Stimulated activated naive CD8-positive, alpha-beta T cell treated with anti-CD3 and anti-CD28 coated beads, Interleukin-15, Interleukin-2, amounts not matched to agents 100 U/mL and 50 U/mL, for 24 hours (primary cell): Measurements from ENCODE around the gene HIVEP3.

Experiments used
- ATAC-seq: fragments of 150-1000 bp; cut with Tn5 transposase; one replicate; pipeline ENCODE4 v1.10.0; 2021
- DNase-seq: peaks from one replicate; pipeline ENCODE4 v3.0.0; 2021

Gene HIVEP3

GRCh38 chr1:41892301-41892781 lies 26.4 kb downstream of the HIVEP3 start:
- no peak for DNase-seq
- ATAC-seq: no peak

GRCh38 chr1:41891199-41891896 lies 27.4 kb downstream of the HIVEP3 start:
- ATAC-seq: peak; percentile 89
- DNase-seq: peak; percentile 49

- ATAC-seq (no peak), DNase-seq (no peak)
These were observed 27.9 kb downstream of the HIVEP3 start for GRCh38 chr1:41890825-41891198.

GRCh38 chr1:41889506-41890414 lies 29.0 kb downstream of the HIVEP3 start:
- ATAC-seq (no peak), DNase-seq (no peak)

GRCh38 chr1:41888756-41889155 lies 30.0 kb downstream of the HIVEP3 start:
- no peak for DNase-seq

GRCh38 chr1:41887365-41887764 lies 31.4 kb downstream of the HIVEP3 start:
- ATAC-seq (no peak), DNase-seq (no peak)

More at GRCh38 chr1:41888756-41889155, 30.0 kb downstream of the HIVEP3 start:
- ATAC-seq: no peak

- DNase-seq: no peak
- no peak for ATAC-seq
These were observed 34.2 kb downstream of the HIVEP3 start for GRCh38 chr1:41884256-41885230.

GRCh38 chr1:41883507-41883906 lies 35.2 kb downstream of the HIVEP3 start:
- ATAC-seq (no peak), DNase-seq (no peak)

GRCh38 chr1:41882486-41882885 lies 36.2 kb downstream of the HIVEP3 start:
- ATAC-seq: no peak
- DNase-seq: no peak

- DNase-seq: no peak
These were observed 36.6 kb downstream of the HIVEP3 start for GRCh38 chr1:41882068-41882477.

GRCh38 chr1:41880950-41881885 lies 37.5 kb downstream of the HIVEP3 start:
- ATAC-seq (no peak), DNase-seq (no peak)

More at GRCh38 chr1:41882068-41882477, 36.6 kb downstream of the HIVEP3 start:
- ATAC-seq: no peak

- ATAC-seq (no peak), DNase-seq (no peak)
These were observed 38.5 kb downstream of the HIVEP3 start for GRCh38 chr1:41880261-41880660.

- no peak for DNase-seq
- ATAC-seq: no peak
These were observed 39.1 kb downstream of the HIVEP3 start for GRCh38 chr1:41879617-41880016.

GRCh38 chr1:41878911-41879310 lies 39.8 kb downstream of the HIVEP3 start:
- DNase-seq: no peak

GRCh38 chr1:41878495-41878894 lies 40.2 kb downstream of the HIVEP3 start:
- ATAC-seq: no peak

More at GRCh38 chr1:41878911-41879310, 39.8 kb downstream of the HIVEP3 start:
- no peak for ATAC-seq

GRCh38 chr1:41876576-41877445 lies 41.9 kb downstream of the HIVEP3 start:
- ATAC-seq: no peak

More at GRCh38 chr1:41878495-41878894, 40.2 kb downstream of the HIVEP3 start:
- no peak for DNase-seq

GRCh38 chr1:41875487-41875886 lies 43.2 kb downstream of the HIVEP3 start:
- ATAC-seq: no peak
- no peak for DNase-seq

More at GRCh38 chr1:41876576-41877445, 41.9 kb downstream of the HIVEP3 start:
- no peak for DNase-seq

- no peak for DNase-seq
- ATAC-seq: peak; percentile 24
These were observed 43.8 kb downstream of the HIVEP3 start for GRCh38 chr1:41874903-41875411.

GRCh38 chr1:41874151-41874719 lies 44.5 kb downstream of the HIVEP3 start:
- ATAC-seq (no peak), DNase-seq (no peak)
